ENCODE results near the gene MAP2K5. TPM values are rescaled to one million over a fixed set of nuclear protein-coding genes. Genes with fewer than 3 reads are reported as not detected.

Gene MAP2K5
- total RNA-seq, 1 donor from 2014 or later = 26.1 TPM

DNA sequence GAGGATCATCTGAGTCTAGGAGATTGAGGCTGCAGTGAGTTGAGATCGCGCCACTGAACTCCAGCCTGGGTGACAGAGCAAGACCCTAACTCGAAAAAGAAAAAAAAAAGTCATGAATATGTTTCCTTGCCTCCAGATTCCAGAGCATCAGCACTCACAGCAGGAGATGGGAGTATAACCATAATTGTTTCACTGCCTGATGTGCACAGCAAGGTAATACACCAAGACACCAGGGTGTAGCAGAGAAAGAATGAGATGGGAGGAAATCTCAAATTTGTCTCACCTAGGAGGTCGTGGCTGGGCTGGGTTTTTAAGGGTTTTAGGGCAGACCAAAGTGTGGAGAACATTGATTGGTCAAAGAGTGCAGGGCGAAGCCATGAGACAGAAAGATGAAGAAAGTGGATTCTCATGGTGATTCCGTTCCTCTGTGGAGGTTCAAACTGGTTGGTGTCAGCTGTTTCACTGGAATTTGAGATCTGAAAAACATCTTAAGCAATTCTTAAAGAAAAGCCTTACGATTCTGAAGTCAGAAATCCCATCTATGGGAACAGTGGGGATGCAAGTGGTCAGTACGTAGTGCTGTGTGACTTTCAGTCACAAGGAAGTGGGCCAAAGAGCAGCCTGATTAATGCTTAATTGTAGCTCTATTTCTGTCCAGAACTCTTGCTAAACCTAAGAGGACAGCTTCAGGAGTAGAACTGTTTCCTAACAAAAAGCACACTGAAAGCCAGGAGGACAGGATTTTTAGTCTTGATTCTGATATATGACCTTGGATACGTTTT lies 29.4 kb upstream of the MAP2K5 start:
- Mint-ChIP-seq H3K9me3 (ENCODE audit: unreplicated experiment) (no peaks in the 10 kb centered on the region), H3K27me3 (ENCODE audit: unreplicated experiment) (no peaks in the 10 kb centered on the region), H3K36me3 (ENCODE audit: unreplicated experiment) (peaks cover 10% of the 10 kb centered on the region), H3K27ac (ENCODE audit: unreplicated experiment) (no peak overlapping the region), H3K4me1 (ENCODE audit: unreplicated experiment) (peaks cover 35% of the 10 kb centered on the region), H3K4me3 (ENCODE audit: unreplicated experiment) (no peak overlapping the region)
- DNase-seq (ENCODE audit: extremely low spot score, unreplicated experiment) = no peak
- TF ChIP-seq, protein P1, sequence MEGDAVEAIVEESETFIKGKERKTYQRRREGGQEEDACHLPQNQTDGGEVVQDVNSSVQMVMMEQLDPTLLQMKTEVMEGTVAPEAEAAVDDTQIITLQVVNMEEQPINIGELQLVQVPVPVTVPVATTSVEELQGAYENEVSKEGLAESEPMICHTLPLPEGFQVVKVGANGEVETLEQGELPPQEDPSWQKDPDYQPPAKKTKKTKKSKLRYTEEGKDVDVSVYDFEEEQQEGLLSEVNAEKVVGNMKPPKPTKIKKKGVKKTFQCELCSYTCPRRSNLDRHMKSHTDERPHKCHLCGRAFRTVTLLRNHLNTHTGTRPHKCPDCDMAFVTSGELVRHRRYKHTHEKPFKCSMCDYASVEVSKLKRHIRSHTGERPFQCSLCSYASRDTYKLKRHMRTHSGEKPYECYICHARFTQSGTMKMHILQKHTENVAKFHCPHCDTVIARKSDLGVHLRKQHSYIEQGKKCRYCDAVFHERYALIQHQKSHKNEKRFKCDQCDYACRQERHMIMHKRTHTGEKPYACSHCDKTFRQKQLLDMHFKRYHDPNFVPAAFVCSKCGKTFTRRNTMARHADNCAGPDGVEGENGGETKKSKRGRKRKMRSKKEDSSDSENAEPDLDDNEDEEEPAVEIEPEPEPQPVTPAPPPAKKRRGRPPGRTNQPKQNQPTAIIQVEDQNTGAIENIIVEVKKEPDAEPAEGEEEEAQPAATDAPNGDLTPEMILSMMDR (IDR thresholded peaks at IDR 0.05) = no peak

DNA sequence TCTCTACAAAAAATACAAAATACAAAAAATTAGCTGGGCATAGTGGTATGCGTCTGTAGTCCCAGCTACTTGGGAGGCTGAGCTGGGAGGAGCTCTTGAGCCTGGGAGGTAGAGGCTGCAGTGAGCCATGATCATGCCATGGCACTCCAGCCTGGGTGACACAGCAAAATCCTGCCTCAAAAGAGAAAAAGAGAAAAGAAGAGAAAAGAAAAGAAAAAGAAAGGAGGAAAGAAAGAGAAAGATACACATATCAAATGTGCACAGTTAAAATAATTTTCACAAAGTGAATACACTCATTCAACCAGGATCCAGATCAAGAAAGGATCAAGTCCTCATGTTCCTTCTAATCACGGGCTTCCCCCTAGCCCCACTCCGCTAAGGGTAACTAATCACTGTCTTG lies 27.4 kb upstream of the MAP2K5 start:
- Mint-ChIP-seq H3K4me1 (ENCODE audit: unreplicated experiment) (peaks cover 27% of the 10 kb centered on the region), H3K27me3 (ENCODE audit: unreplicated experiment) (no peaks in the 10 kb centered on the region), H3K4me3 (ENCODE audit: unreplicated experiment) (no peak overlapping the region), H3K9me3 (ENCODE audit: unreplicated experiment) (no peaks in the 10 kb centered on the region), H3K36me3 (ENCODE audit: unreplicated experiment) (peaks cover 10% of the 10 kb centered on the region), H3K27ac (ENCODE audit: unreplicated experiment) (no peak overlapping the region)
- no peak for DNase-seq (ENCODE audit: extremely low spot score, unreplicated experiment)
- TF ChIP-seq, protein P1 (IDR thresholded peaks at IDR 0.05) = no peak

DNA sequence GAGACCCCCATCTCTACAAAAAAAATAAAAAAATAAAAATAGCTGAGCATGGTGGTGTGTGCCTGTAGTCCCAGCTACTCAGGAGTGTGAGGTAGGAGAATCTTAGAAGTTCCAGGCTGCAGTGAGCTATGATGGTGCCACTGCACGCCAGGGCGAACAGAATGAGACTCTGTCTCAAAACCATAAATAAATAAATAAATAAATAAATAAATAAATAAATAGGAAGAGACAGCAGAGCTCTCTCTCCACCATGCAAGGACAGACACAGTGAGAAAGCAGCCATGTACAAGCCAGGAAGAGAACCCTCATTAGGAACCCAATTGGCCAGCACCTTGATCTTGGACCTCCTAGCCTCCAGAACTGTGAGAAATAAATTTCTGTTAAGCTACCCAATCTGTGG lies 26.9 kb upstream of the MAP2K5 start:
- Mint-ChIP-seq H3K4me3 (ENCODE audit: unreplicated experiment) (no peak overlapping the region), H3K9me3 (ENCODE audit: unreplicated experiment) (no peaks in the 10 kb centered on the region)

DNA sequence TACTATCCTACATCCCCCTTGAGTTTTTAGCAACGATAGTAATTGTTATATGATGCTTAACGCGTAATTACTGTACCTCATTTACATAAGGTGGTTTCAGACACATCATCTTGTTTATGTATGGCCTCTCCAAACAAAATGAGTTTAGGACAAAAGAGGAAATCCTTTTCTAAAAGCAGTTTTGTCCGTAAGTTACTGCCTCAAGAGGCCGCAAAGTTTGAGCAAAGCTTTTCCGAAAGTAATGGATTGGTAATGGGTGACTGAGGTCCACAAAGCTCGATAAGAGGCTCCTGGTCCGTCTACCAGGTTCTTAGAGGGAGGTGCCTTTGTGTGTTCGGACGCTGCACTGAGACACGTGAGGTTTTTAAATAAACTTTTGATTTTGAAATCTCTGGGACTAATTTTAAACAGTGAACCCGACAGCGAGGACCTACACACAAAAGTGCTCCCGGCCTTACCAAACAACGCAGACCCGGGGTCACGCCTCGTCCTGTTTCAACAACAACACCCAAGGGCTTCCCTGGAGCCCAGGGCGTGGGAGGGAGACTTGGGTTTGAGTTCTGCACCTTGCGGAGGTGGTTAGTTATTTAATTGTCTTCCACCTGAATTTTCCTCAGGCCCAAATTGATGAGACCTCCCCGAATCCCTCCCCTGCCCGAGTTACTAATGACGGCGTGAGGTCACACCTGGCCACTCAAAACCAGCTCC lies 22.0 kb upstream of the MAP2K5 start:
- TF ChIP-seq, protein P1 (IDR thresholded peaks at IDR 0.05) = no peak
- H3K4me3 Mint-ChIP-seq (ENCODE audit: unreplicated experiment) = peak overlapping the region; percentile 73
- no peaks in the 10 kb centered on the region for H3K9me3 Mint-ChIP-seq (ENCODE audit: unreplicated experiment)
- H3K27ac Mint-ChIP-seq (ENCODE audit: unreplicated experiment) = peak overlapping the region; percentile 69
- H3K4me1 Mint-ChIP-seq (ENCODE audit: unreplicated experiment) = peaks cover 28% of the 10 kb centered on the region
- H3K36me3 Mint-ChIP-seq (ENCODE audit: unreplicated experiment) = peaks cover 6% of the 10 kb centered on the region
- no peak for DNase-seq (ENCODE audit: extremely low spot score, unreplicated experiment)
- no peaks in the 10 kb centered on the region for H3K27me3 Mint-ChIP-seq (ENCODE audit: unreplicated experiment)

More for the DNA sequence above, 26.9 kb upstream of the MAP2K5 start:
- no peak for DNase-seq (ENCODE audit: extremely low spot score, unreplicated experiment)
- H3K36me3 Mint-ChIP-seq (ENCODE audit: unreplicated experiment) = peaks cover 10% of the 10 kb centered on the region
- H3K27me3 Mint-ChIP-seq (ENCODE audit: unreplicated experiment) = no peaks in the 10 kb centered on the region
- H3K4me1 Mint-ChIP-seq (ENCODE audit: unreplicated experiment) = peaks cover 24% of the 10 kb centered on the region
- TF ChIP-seq, protein P1 (IDR thresholded peaks at IDR 0.05) = no peak
- H3K27ac Mint-ChIP-seq (ENCODE audit: unreplicated experiment) = no peak overlapping the region

Data from osteocyte (in vitro differentiated cells).